Testis (tissue), 2 donors: Measurements from ENCODE around the gene GALNT9.

Experiments used
- POLR2A ChIP-seq: fragments of 450-650 bp; IDR thresholded peaks from one replicate; pipeline ENCODE4 v1.6.1; 2017; ENCODE audit warnings: antibody characterized with exemption, mild to moderate bottlenecking, moderate library complexity
- TF ChIP-seq, protein P1 (sequence below), 3 experiments: fragments of 450-650 bp in 2 of 3; fragments of 200-600 bp in 1 of 3; sonication (generic) in 1 of 3; IDR thresholded peaks; one replicate each; pipeline ENCODE4 v1.5.1; 2016 to 2019; ENCODE audit warnings: antibody characterized with exemption in 3 of 3, mild to moderate bottlenecking in 2 of 3, moderate library complexity in 1 of 3

DNA sequence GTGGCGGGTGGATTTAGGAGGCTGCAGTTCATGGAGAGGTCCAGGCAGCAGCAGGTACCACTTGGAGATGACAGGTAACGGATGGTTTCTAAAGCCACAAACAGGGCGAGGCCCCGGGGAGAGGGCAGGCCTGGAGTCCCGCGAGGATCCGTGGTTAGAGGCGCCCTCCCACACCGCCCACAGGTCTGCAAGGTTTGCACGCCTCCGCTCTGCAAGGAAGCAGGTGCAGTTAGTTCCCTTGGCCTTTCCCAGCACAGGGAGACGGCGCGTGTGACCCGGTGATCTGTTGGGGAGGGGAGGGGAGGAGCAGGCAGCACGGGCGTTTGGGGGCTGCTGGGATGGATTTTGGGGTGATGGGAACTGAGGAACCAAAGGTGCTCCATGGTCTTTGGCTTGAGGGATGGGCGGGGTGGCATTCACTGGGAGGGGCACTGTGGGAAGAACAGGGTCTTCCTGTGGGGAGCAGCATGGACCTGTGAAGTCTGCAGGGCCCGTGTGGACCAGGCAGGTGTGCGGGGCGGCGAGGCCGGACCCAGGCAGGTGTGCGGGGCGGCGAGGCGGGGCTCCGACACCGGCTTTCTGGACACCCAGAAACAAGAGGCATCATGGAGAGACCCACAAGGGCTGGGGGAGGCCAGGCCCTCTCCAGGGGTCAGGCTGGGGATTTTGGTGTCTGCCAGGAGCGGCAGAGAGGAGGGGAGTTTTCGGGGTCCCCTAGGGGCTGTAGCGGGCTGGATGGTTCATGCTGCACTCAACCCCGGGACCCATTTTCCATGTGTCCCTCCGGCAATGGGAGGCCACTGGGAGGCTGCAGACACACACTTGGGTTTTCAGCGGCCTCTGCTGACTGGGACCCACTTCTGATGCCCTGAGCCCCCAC lies 156.0 kb downstream of the GALNT9 start:
- TF ChIP-seq, protein P1, sequence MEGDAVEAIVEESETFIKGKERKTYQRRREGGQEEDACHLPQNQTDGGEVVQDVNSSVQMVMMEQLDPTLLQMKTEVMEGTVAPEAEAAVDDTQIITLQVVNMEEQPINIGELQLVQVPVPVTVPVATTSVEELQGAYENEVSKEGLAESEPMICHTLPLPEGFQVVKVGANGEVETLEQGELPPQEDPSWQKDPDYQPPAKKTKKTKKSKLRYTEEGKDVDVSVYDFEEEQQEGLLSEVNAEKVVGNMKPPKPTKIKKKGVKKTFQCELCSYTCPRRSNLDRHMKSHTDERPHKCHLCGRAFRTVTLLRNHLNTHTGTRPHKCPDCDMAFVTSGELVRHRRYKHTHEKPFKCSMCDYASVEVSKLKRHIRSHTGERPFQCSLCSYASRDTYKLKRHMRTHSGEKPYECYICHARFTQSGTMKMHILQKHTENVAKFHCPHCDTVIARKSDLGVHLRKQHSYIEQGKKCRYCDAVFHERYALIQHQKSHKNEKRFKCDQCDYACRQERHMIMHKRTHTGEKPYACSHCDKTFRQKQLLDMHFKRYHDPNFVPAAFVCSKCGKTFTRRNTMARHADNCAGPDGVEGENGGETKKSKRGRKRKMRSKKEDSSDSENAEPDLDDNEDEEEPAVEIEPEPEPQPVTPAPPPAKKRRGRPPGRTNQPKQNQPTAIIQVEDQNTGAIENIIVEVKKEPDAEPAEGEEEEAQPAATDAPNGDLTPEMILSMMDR (IDR thresholded peaks at IDR 0.05) = no peak
- TF ChIP-seq POLR2A = no peak
